Activated CD4-positive, alpha-beta memory T cell treated with anti-CD3 and anti-CD28 coated beads for 36 hours (primary cell): Measurements from ENCODE around the gene C1QTNF6. TPM values are rescaled to one million over a fixed set of nuclear protein-coding genes. Genes with fewer than 3 reads are reported as not detected.
A peak's percentile ranks its signal among the peaks of the same experiment; 100 is the strongest.
"Not testable (repeated sequence)": the region's sequence is repeated elsewhere in the genome, so short reads cannot be mapped to it uniquely, and the experiment has no call there.

Source experiments
- CTCF ChIA-PET: fragments of 350-600 bp; sonication (Branson Sonifier 250); formaldehyde crosslinking; loops from one replicate; lab custom pipeline; 2021; ENCODE audit warnings: antibody characterized with exemption, inconsistent platforms; lab: Charles Lee
- POLR2A ChIA-PET: fragments of 350-600 bp; sonication (Branson Sonifier 250); formaldehyde crosslinking; loops from one replicate; lab custom pipeline; 2021; ENCODE audit warnings: antibody characterized with exemption; lab: Charles Lee
- DNase-seq: peaks from one replicate; pipeline ENCODE4 v3.0.0-alpha.2; 2020
- H3K27ac Mint-ChIP-seq: one replicate; pipeline ENCODE4 v1.8.0; 2021; ENCODE audit warnings: mixed read lengths
- H3K27me3 Mint-ChIP-seq: one replicate; pipeline ENCODE4 v1.8.0; 2021; ENCODE audit warnings: mixed read lengths
- H3K36me3 Mint-ChIP-seq: one replicate; pipeline ENCODE4 v1.8.0; 2021; ENCODE audit warnings: mixed read lengths
- H3K4me1 Mint-ChIP-seq: one replicate; pipeline ENCODE4 v1.8.0; 2021; ENCODE audit warnings: low read depth, mixed read lengths
- H3K4me3 Mint-ChIP-seq: one replicate; pipeline ENCODE4 v1.8.0; 2021; ENCODE audit warnings: mild to moderate bottlenecking, mixed read lengths
- H3K9me3 Mint-ChIP-seq: one replicate; pipeline ENCODE4 v1.8.0; 2021; ENCODE audit warnings: mixed read lengths
- intact Hi-C: fragments of 100-400 bp; cut with micrococcal nuclease; formaldehyde crosslinking; loops from one replicate; pipeline ENCODE4 v1.15.1; 2023
- total RNA-seq, 2 experiments: library from RNA; stranded (reverse); gene quantifications; one replicate each; pipeline ENCODE4 v1.2.3, GENCODE V29; 2021

The C1QTNF6 gene
- total RNA-seq, result 10 to 100 TPM; 11.1 to 13.0 TPM

GRCh38 chr22:37187891-37188761, at the start of gene C1QTNF6:
Gene C1QTNF6 (minus strand): TSS chr22:37188247. CDS start chr22:37188213, 34 bp downstream.
- H3K4me3 Mint-ChIP-seq, result no peak within 1 kb of the TSS
- intact Hi-C loops, result no loop called here
- ChIA-PET POLR2A (no interaction called here), CTCF (interaction anchor here (0.5 to 1.1 kb wide), 4 partner anchors 11 to 702 kb away, joined by 3 to 4 read pairs (median 4); no protein-coding TSS in a partner anchor)
- H3K4me1 Mint-ChIP-seq, result peaks cover 42% of the 10 kb centered on the region
- peaks cover 5% of the 10 kb centered on the region for H3K9me3 Mint-ChIP-seq
- no peak within 1 kb of the TSS for H3K27ac Mint-ChIP-seq
- no peaks in the 10 kb centered on the region for H3K27me3 Mint-ChIP-seq
- DNase-seq, result no peak
- H3K36me3 Mint-ChIP-seq, result peaks cover 11% of the 10 kb centered on the region

- Mint-ChIP-seq H3K27me3 (no peaks in the 10 kb centered on the region), H3K4me1 (peaks cover 97% of the 10 kb centered on the region), H3K27ac (peak overlapping the region; percentile 99), H3K9me3 (no peaks in the 10 kb centered on the region), H3K36me3 (peaks cover 91% of the 10 kb centered on the region), H3K4me3 (peak overlapping the region; percentile 62)
- DNase-seq, result no peak
- intact Hi-C loops, result no loop called here
- POLR2A ChIA-PET, result no interaction called here
- CTCF ChIA-PET, result no interaction called here
These were observed 48.0 kb upstream of the C1QTNF6 start for GRCh38 chr22:37235897-37236607.

- POLR2A ChIA-PET, result interaction anchor here (7.5 kb wide), 1 partner anchor 6 kb away, joined by 191 read pairs; the partner anchor contains the start of gene RAC2
- CTCF ChIA-PET, result no interaction called here
- intact Hi-C loops, result no loop called here
- Mint-ChIP-seq H3K27me3 (no peaks in the 10 kb centered on the region), H3K36me3 (peaks cover 84% of the 10 kb centered on the region), H3K9me3 (no peaks in the 10 kb centered on the region), H3K4me1 (peaks cover 96% of the 10 kb centered on the region), H3K27ac (peak overlapping the region; percentile 99), H3K4me3 (peak overlapping the region; percentile 45)
- DNase-seq, result no peak
These were observed 47.0 kb upstream of the C1QTNF6 start for GRCh38 chr22:37234736-37235711.

- POLR2A ChIA-PET, result interaction anchor here (7.5 kb wide), 1 partner anchor 7 kb away, joined by 191 read pairs; the partner anchor contains the start of gene RAC2
- DNase-seq, result peak; percentile 29
- no peaks in the 10 kb centered on the region for H3K9me3 Mint-ChIP-seq
- CTCF ChIA-PET, result interaction anchor here (0.5 to 6.1 kb wide), 2 partner anchors 8 to 87 kb away, joined by 4 to 56 read pairs; partner anchors contain the start of gene RAC2
- H3K4me1 Mint-ChIP-seq, result peaks cover 97% of the 10 kb centered on the region
- H3K36me3 Mint-ChIP-seq, result peaks cover 87% of the 10 kb centered on the region
- H3K27ac Mint-ChIP-seq, result peak overlapping the region; percentile 99
- H3K27me3 Mint-ChIP-seq, result no peaks in the 10 kb centered on the region
- peak overlapping the region; percentile 42 for H3K4me3 Mint-ChIP-seq
- intact Hi-C loops, result no loop called here
These were observed 45.9 kb upstream of the C1QTNF6 start for GRCh38 chr22:37233751-37234631.

GRCh38 chr22:37233371-37233750, 45.3 kb upstream of the C1QTNF6 start:
- POLR2A ChIA-PET, result interaction anchor here (7.5 kb wide), 1 partner anchor 8 kb away, joined by 191 read pairs; the partner anchor contains the start of gene RAC2
- peak overlapping the region; percentile 99 for H3K27ac Mint-ChIP-seq
- intact Hi-C loops, DNase-seq, H3K9me3 Mint-ChIP-seq, H3K27me3 Mint-ChIP-seq: not testable (repeated sequence)
- H3K4me1 Mint-ChIP-seq, result peaks cover 97% of the 10 kb centered on the region
- CTCF ChIA-PET, result interaction anchor here (3.6 to 6.1 kb wide), 2 partner anchors 9 to 28 kb away, joined by 17 to 56 read pairs; partner anchors contain the start of gene RAC2
- peaks cover 87% of the 10 kb centered on the region for H3K36me3 Mint-ChIP-seq
- peak overlapping the region; percentile 42 for H3K4me3 Mint-ChIP-seq

GRCh38 chr22:37232140-37232998, 44.3 kb upstream of the C1QTNF6 start:
- Mint-ChIP-seq H3K4me3 (peak overlapping the region; percentile 67), H3K36me3 (peaks cover 83% of the 10 kb centered on the region), H3K4me1 (peaks cover 97% of the 10 kb centered on the region), H3K9me3 (no peaks in the 10 kb centered on the region), H3K27me3 (no peaks in the 10 kb centered on the region), H3K27ac (peak overlapping the region; percentile 98)
- CTCF ChIA-PET, result interaction anchor here (0.7 to 6.1 kb wide), 3 partner anchors 10 to 29 kb away, joined by 3 to 56 read pairs (median 17); partner anchors contain the start of gene RAC2
- intact Hi-C loops, result no loop called here
- POLR2A ChIA-PET, result interaction anchor here (1.5 to 7.5 kb wide), 2 partner anchors 9 to 153 kb away, joined by 4 to 191 read pairs; partner anchors contain the start of gene RAC2
- DNase-seq, result no peak

GRCh38 chr22:37231406-37232139, 43.5 kb upstream of the C1QTNF6 start:
- no peaks in the 10 kb centered on the region for H3K9me3 Mint-ChIP-seq
- peak overlapping the region; percentile 67 for H3K4me3 Mint-ChIP-seq
- H3K36me3 Mint-ChIP-seq, result peaks cover 76% of the 10 kb centered on the region
- ChIA-PET POLR2A (interaction anchor here (0.9 to 7.5 kb wide), 4 partner anchors 10 to 152 kb away, joined by 3 to 191 read pairs (median 8); partner anchors contain the start of gene RAC2), CTCF (interaction anchor here (0.9 to 6.1 kb wide), 4 partner anchors 11 to 215 kb away, joined by 3 to 56 read pairs (median 12); partner anchors contain the start of gene RAC2)
- no peaks in the 10 kb centered on the region for H3K27me3 Mint-ChIP-seq
- peaks cover 90% of the 10 kb centered on the region for H3K4me1 Mint-ChIP-seq
- DNase-seq, result peak; percentile 79
- intact Hi-C loops, result loop anchor here (2.0 kb wide), 2 partner anchors 29 to 69 kb away; no protein-coding TSS in a partner anchor
- peak overlapping the region; percentile 98 for H3K27ac Mint-ChIP-seq

GRCh38 chr22:37230673-37231405, 42.8 kb upstream of the C1QTNF6 start:
- ChIA-PET CTCF (interaction anchor here (0.9 to 6.1 kb wide), 6 partner anchors 12 to 214 kb away, joined by 3 to 56 read pairs (median 6); partner anchors contain the start of gene RAC2), POLR2A (interaction anchor here (0.7 to 7.5 kb wide), 11 partner anchors 10 to 109 kb away, joined by 3 to 191 read pairs (median 6); partner anchors contain the start of genes IL2RB and RAC2)
- H3K36me3 Mint-ChIP-seq, result peaks cover 76% of the 10 kb centered on the region

More at GRCh38 chr22:37230673-37231405, 42.8 kb upstream of the C1QTNF6 start:
- Mint-ChIP-seq H3K4me3 (peak overlapping the region; percentile 67), H3K4me1 (peaks cover 90% of the 10 kb centered on the region), H3K27me3 (no peaks in the 10 kb centered on the region), H3K9me3 (no peaks in the 10 kb centered on the region), H3K27ac (peak overlapping the region; percentile 98)
- intact Hi-C loops, result loop anchor here (1.0 to 2.0 kb wide), 5 partner anchors 7 to 68 kb away; no protein-coding TSS in a partner anchor
- peak; percentile 93 for DNase-seq
